Measurements from ENCODE around the gene PPFIBP2. TPM values are rescaled to one million over a fixed set of nuclear protein-coding genes. Genes with fewer than 3 reads are reported as not detected.

Gene PPFIBP2
- polyA plus RNA-seq, 1 experiment = 20.6 TPM

GRCh38 chr11:7577291-7578190, 63.7 kb downstream of the PPFIBP2 start:
- DNase-seq (ENCODE audit: low read depth) = no peak
- ChIA-PET POLR2A (interaction anchor here (0.5 to 0.7 kb wide), 2 partner anchors 23 to 24 kb away, joined by 3 to 4 read pairs; no protein-coding TSS in a partner anchor), CTCF (interaction anchor here (0.6 to 8.9 kb wide), 11 partner anchors 17 to 291 kb away, joined by 3 to 98 read pairs (median 4); partner anchors contain the start of gene PPFIBP2)
- Histone ChIP-seq H3K4me3 (ENCODE audit: low read depth, low read length) (peak overlapping the region; percentile 38), H3K36me3 (ENCODE audit: control insufficient read depth, insufficient read depth, low read length) (no peaks in the 10 kb centered on the region), H3K27me3 (ENCODE audit: control insufficient read depth, insufficient read depth, low read length) (no peaks in the 10 kb centered on the region)
- no peak for TF ChIP-seq CTCF (IDR thresholded peaks at IDR 0.05; ENCODE audit: insufficient read depth, low read depth, low read length)

- Histone ChIP-seq H3K4me3 (ENCODE audit: low read depth, low read length) (peak overlapping the region; percentile 38), H3K27me3 (ENCODE audit: control insufficient read depth, insufficient read depth, low read length) (no peaks in the 10 kb centered on the region), H3K36me3 (ENCODE audit: control insufficient read depth, insufficient read depth, low read length) (no peaks in the 10 kb centered on the region)
- TF ChIP-seq CTCF (IDR thresholded peaks at IDR 0.05; ENCODE audit: insufficient read depth, low read depth, low read length) = no peak
- ChIA-PET CTCF (interaction anchor here (0.6 to 2.0 kb wide), 5 partner anchors 65 to 109 kb away, joined by 3 to 7 read pairs (median 4); partner anchors contain the start of gene PPFIBP2), POLR2A (interaction anchor here (0.5 kb wide), 1 partner anchor 25 kb away, joined by 3 read pairs; no protein-coding TSS in a partner anchor)
- no peak for DNase-seq (ENCODE audit: low read depth)
Observed at GRCh38 chr11:7578276-7578955, 64.6 kb downstream of the PPFIBP2 start.

- no peaks in the 10 kb centered on the region for H3K27me3 ChIP-seq (ENCODE audit: control insufficient read depth, insufficient read depth, low read length)
- no peak overlapping the region for H3K4me3 ChIP-seq (ENCODE audit: low read depth, low read length)
- no peaks in the 10 kb centered on the region for H3K36me3 ChIP-seq (ENCODE audit: control insufficient read depth, insufficient read depth, low read length)
- DNase-seq (ENCODE audit: low read depth) = peak; percentile 61
- TF ChIP-seq CTCF (IDR thresholded peaks at IDR 0.05; ENCODE audit: insufficient read depth, low read depth, low read length) = no peak
- CTCF ChIA-PET = interaction anchor here (1.0 kb wide), 1 partner anchor 87 kb away, joined by 3 read pairs; no protein-coding TSS in a partner anchor
- POLR2A ChIA-PET = no interaction called here
Observed at GRCh38 chr11:7579361-7579791, 65.6 kb downstream of the PPFIBP2 start.

GRCh38 chr11:7581021-7581590, 67.3 kb downstream of the PPFIBP2 start:
- POLR2A ChIA-PET = no interaction called here
- no peak for TF ChIP-seq CTCF (IDR thresholded peaks at IDR 0.05; ENCODE audit: insufficient read depth, low read depth, low read length)
- no peaks in the 10 kb centered on the region for H3K36me3 ChIP-seq (ENCODE audit: control insufficient read depth, insufficient read depth, low read length)
- no peak overlapping the region for H3K4me3 ChIP-seq (ENCODE audit: low read depth, low read length)
- H3K27me3 ChIP-seq (ENCODE audit: control insufficient read depth, insufficient read depth, low read length) = no peaks in the 10 kb centered on the region
- CTCF ChIA-PET = interaction anchor here (1.0 to 5.9 kb wide), 3 partner anchors 8 to 88 kb away, joined by 3 to 27 read pairs (median 3); no protein-coding TSS in a partner anchor
- no peak for DNase-seq (ENCODE audit: low read depth)
